NCI-H2107 treated with DMSO at 0.1 percent for 48 hours (cell line): ENCODE results near the gene WDR90.
"Not testable (repeated sequence)": the region's sequence is repeated elsewhere in the genome, so short reads cannot be mapped to it uniquely, and the experiment has no call there.

Experiments used
- DNase-seq: peaks from one replicate; lab custom pipeline; 2025; ENCODE audit not compliant: unreplicated experiment; lab: John Stamatoyannopoulos, UW

Gene WDR90

GRCh38 chr16:684961-685696, 36.0 kb downstream of the WDR90 start:
- DNase-seq = peak; percentile 78

DNA sequence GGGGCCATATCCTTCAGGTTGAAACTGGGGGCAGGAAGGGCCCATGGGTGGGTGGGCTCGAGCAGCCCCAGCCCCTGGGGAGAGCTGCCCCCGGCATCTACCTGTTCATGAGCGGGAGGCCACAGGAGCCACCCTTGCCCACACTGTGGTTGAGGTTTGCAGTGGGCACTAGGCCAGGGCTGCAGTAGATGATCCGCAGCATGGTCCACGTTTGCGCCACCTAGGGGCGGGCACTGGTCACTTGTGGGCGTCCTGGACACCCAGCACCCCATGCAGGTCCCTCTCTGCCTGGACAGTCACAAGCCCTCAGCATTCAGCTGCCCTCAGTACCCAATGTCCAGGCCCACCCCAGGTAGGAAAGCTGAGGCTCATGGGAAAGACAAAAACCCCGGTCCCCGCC, 36.8 kb downstream of the WDR90 start:
- DNase-seq = no peak

DNA sequence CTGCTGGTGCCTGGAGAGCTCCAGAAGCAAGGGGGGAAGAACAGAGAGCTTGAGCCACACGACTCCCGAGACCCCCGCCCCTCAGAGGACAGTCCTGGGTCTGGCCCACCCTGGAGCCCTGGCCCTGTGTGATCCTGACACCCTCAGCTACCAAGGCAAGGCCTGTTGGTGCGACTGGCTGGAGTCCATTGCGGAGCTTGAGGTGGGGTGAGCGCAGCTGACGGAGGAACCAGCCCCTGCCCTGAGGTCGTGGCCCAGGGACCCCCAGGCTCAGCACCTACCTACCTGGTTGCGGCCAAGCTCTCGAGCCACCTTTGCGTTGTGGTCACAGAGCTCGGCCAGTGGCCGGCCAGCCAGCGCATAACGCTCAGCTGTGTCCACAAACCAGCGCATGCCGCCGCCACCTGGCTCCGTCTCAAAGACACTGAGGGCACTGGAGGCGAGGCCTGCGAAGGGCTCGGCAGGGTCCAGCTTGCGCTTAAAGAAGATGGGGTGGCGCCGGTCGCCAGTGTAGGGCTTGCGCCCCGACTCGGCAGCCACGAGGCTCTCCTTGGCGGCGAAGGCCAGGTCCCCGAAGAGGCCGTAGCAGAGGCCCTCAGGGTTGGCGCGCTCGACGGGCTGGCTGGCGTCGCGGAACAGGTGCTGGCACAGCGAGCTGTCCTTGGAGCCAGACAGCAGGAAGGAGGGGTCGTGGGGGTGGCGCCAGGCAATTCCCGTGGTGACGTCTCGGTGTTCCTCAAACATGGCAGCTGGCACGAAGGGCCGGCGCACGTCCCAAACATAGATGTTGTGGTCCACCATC, 37.5 kb downstream of the WDR90 start:
- DNase-seq = no peak

DNA sequence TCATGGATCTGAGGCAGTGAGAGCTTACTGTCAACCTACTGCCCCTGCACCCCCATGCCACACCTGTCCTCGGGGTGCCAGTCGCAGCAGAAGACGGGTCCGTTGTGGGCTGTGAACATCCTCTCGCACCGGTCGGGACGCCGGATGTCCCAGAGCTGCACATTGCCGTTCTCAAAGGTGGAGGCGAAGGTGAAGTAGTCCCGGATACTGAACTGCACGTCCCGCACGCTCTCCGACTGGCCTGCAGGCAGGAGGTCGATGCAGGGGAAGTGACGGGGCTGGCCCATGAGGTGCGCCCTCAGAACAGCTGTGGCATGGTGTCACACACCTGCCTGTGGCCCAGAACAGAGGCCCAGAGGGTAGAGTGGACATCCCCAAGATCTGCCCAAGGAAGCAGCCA, 38.3 kb downstream of the WDR90 start:
- no peak for DNase-seq

GRCh38 chr16:689175-689897, 40.2 kb downstream of the WDR90 start:
- no peak for DNase-seq

DNA sequence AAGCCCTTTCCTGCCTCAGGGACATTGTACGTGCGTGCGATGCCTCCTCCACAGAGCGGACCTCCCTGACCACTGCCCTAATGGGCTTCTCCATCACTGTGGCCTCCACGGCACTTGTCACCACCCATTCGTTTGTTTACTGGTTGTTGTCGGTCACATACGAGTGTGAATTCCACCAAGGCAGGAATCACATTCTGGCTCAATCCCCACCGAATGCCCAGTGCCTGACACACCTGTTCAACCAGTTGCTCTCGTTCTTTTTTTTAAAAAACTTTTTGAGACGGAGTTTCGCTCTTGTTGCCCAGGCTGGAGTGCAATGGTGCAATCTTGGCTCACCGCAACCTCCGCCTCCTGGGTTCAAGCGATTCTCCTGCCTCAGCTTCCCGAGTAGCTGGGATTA, 42.1 kb downstream of the WDR90 start:
- DNase-seq = not testable (repeated sequence)

DNA sequence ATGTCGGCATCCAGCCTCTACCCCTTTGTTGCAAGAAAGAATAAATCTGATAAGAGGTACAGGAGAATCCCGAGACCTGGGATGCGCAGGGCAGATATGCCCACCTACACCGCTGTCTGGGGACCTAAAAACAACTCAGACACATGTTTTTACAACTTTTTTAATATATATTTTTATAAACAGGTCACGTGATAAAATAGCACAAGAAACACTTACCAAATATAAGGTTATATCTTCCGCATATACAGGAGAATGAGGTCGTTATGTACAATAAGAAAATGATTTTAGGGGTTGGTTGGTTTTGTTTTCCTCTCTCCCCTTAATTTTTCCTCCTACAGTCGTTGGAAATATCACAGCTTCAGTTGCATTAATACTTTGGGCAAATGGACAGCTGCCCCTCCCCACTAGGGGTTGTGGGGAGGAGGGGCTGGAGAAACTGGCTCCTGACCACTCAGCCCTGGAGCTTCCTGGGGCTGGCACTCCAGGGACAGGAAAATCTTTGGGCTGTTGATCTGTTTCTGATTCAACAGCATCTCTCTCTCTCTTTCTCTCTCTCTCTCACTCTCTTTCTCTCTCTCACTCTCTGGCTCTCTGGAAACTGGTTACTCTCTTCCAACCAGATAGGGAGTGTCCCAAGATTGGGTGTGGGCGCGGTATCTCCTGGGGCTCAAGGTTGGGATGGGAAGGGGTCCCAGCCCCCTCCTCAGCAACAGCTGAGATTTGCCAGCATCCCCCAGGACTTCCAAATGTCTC, 43.4 kb downstream of the WDR90 start:
- DNase-seq = no peak

- no peak for DNase-seq
Observed at GRCh38 chr16:693364-693763, 44.2 kb downstream of the WDR90 start.

- no peak for DNase-seq
Observed at GRCh38 chr16:693766-694165, 44.6 kb downstream of the WDR90 start.

DNA sequence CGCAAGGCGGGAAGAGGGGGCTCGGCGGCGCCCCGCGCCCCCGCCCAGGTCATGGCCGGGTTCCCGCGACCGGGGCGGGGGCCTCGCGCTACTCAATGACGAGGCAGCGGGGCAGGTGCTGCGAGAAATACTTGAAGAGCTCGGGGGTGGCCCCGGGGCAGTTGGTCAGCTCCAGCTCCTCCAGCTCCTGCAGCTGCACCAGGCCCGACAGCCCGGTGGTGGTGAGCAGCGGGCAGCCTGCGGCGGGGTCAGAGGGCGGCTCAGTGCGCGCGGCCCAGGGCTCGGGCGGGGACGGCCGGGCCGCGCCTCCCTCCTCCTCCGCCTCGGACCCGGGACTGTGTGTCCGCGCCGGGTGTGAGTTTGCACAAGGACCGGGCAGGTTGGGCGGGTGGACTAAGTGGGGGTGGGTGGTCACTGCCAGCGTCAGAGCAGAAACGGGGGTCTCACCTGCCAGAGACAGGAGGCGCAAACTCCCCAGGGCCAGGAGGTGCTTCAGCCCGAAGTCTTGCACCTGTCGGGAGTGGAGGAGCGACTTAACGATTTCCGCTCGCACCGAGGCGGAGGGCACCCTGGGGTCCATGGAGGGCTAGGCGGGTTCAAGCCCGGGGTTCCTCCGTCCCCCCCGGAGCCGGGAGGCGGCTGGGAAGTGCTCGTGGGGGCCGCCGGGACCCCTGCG, 45.2 kb downstream of the WDR90 start:
- DNase-seq = no peak

DNA sequence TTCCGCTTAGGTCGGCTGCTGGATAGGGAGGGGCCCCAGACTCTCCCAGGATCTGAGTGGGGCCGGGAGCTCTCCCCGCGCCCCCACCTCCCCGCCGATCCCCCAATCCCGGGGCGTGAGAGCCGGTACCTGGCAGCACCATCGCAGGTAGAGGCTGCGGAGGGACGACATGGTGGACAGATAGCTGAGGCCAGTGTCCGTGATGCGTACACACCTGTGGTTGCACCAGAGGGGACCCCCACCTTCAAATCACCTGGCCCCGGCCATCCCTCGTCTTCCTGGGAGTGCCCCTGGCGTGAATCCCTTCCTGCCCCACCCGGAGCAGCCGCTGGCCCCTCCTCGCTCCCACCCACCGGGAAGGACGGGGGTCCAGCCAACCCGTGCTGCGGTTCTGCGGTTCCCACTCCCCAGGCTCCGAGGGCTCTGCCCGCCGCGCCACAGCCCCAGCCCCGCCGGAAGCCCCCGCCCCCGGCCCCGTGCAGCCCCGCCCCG, 45.7 kb downstream of the WDR90 start:
- DNase-seq = no peak

DNA sequence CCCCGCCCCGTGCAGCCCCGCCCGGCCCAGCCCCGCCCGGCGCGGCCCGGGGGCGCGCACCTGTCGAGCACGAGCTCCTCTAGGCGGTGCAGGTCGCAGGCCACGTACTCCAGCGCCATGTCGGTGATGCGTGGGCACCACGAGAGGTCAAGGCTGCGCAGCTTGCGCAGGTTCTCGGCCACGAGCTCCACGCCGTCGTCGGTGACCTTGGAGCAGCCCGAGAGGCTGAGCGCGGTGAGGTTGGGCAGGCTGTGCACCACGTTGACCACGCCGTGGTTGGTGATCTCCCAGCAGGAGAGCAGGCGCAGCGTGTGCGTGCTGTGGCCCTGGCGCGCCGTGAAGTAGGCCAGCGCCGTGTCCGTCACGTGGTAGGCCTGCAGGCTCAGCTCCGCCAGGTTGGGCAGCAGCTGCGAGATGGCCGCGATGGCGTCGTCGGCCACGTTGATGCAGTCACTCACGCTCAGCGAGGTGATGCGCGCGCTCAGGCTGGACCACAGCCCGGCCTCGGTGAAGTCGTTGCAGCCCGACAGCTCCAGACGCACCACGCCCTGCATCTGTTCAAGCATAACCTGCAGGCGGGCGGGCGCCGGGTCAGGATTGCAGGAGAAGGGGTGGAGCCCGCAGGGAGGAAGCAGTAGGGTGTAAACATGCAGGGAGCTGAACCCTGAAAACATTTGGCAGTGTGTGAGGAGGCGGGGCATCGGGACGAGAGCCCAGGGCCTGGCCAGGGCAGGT, 46.4 kb downstream of the WDR90 start:
- DNase-seq = peak; percentile 84

DNA sequence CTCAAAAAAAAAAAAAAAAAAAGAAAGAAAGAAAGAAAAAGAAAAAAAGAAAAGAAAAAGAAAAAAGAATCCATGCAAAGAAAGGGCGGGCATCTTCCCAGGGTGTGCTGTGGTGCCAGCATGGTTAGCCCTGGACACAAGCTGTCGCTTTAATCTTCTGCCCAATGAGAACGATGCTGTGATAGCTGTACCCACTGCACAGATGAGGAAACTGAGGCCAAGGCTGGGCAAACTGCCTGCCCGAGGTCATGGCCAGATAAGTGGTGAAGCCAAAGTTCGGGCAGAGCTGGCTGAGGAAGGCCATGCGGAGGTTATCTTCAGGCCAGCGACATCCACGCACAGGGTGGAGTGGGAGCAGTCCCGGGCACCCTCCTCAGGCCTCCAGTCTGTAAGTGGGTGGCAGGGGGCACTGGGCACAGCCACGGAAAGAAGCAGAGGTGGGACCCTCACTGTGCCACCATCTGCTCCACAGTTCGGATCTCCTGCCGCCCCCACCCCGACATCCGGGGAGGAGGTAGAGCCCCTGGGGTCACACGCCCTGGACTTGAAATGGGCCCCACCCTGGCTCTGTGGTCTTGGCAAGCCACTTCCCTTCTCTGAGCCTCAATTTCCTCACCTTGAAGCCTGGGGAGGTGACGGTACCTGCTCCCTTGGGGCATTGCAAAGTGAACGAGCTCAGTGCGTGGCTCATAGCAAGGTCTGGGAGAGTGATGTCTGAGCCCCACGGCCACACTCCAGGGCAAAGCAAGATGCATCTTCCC, 49.9 kb downstream of the WDR90 start:
- DNase-seq = no peak

GRCh38 chr16:700684-701584, 51.8 kb downstream of the WDR90 start:
- no peak for DNase-seq

- no peak for DNase-seq
Observed at GRCh38 chr16:702341-702740, 53.2 kb downstream of the WDR90 start.

- DNase-seq = no peak
Observed at GRCh38 chr16:703406-703805, 54.2 kb downstream of the WDR90 start.

- DNase-seq = no peak
Observed at GRCh38 chr16:704047-704446, 54.9 kb downstream of the WDR90 start.
